WTC11 (cell line): ENCODE data around the gene SYPL1.

ENCODE experiments used
- ATF1 ChIP-seq: sonication (generic); formaldehyde crosslinking; IDR thresholded peaks from 2 replicates; pipeline ENCODE4 v1.8.1; 2023; ENCODE audit warnings: mild to moderate bottlenecking, moderate library complexity, missing genetic modification reagents
- CBFB ChIP-seq: sonication (generic); formaldehyde crosslinking; IDR thresholded peaks from 2 replicates; pipeline ENCODE4 v1.8.1; 2022; ENCODE audit warnings: mild to moderate bottlenecking, low read depth, missing genetic modification reagents
- CREM ChIP-seq: sonication (generic); formaldehyde crosslinking; IDR thresholded peaks from 2 replicates; pipeline ENCODE4 v1.8.1; 2022; ENCODE audit warnings: mild to moderate bottlenecking, missing genetic modification reagents, moderate library complexity
- ELF4 ChIP-seq: sonication (generic); formaldehyde crosslinking; IDR thresholded peaks from 2 replicates; pipeline ENCODE4 v1.8.1; 2022; ENCODE audit warnings: low read depth, mild to moderate bottlenecking, moderate library complexity, missing genetic modification reagents
- MXD4 ChIP-seq: fragments of 250-450 bp; sonication (Bioruptor Pico); IDR thresholded peaks from 2 replicates; pipeline ENCODE4 v1.8.0; 2021; ENCODE audit warnings: mild to moderate bottlenecking, moderate library complexity, borderline replicate concordance
- NR2C2 ChIP-seq: sonication (generic); formaldehyde crosslinking; IDR thresholded peaks from 2 replicates; pipeline ENCODE4 v1.8.0; 2022; ENCODE audit warnings: mild to moderate bottlenecking, missing genetic modification reagents
- SP1 ChIP-seq: sonication (generic); formaldehyde crosslinking; conservative IDR thresholded peaks from 2 replicates; pipeline ENCODE4 v1.8.1; 2022; ENCODE audit warnings: missing genetic modification reagents
- ZNF219 ChIP-seq: sonication (generic); formaldehyde crosslinking; IDR thresholded peaks from 2 replicates; pipeline ENCODE4 v1.8.0; 2023; ENCODE audit warnings: missing genetic modification reagents, mild to moderate bottlenecking, borderline replicate concordance
- TF ChIP-seq, protein P1 (sequence below): fragments of 200-600 bp; IDR thresholded peaks from 2 replicates; pipeline ENCODE4 v1.8.0; 2022; ENCODE audit warnings: antibody characterized with exemption
- TF ChIP-seq, protein P2 (sequence below): sonication (generic); formaldehyde crosslinking; IDR thresholded peaks from 2 replicates; pipeline ENCODE4 v1.8.1; 2022; ENCODE audit warnings: missing genetic modification reagents, borderline replicate concordance
- TF ChIP-seq, protein P3 (sequence below): sonication (generic); formaldehyde crosslinking; conservative IDR thresholded peaks from 2 replicates; pipeline ENCODE4 v1.8.1; 2022; ENCODE audit warnings: mild to moderate bottlenecking, missing genetic modification reagents
- TF ChIP-seq, protein P4 (sequence below): sonication (generic); formaldehyde crosslinking; IDR thresholded peaks from 2 replicates; pipeline ENCODE4 v1.8.1; 2022; ENCODE audit warnings: mild to moderate bottlenecking, moderate library complexity, missing genetic modification reagents
- TF ChIP-seq, protein P5 (sequence below): sonication (generic); formaldehyde crosslinking; IDR thresholded peaks from 2 replicates; pipeline ENCODE4 v1.8.0; 2022; ENCODE audit warnings: mild to moderate bottlenecking, missing genetic modification reagents
- TF ChIP-seq, protein P6 (sequence below): sonication (generic); formaldehyde crosslinking; IDR thresholded peaks from 2 replicates; pipeline ENCODE4 v1.8.1; 2023; ENCODE audit warnings: mild to moderate bottlenecking, missing genetic modification reagents, borderline replicate concordance

DNA sequence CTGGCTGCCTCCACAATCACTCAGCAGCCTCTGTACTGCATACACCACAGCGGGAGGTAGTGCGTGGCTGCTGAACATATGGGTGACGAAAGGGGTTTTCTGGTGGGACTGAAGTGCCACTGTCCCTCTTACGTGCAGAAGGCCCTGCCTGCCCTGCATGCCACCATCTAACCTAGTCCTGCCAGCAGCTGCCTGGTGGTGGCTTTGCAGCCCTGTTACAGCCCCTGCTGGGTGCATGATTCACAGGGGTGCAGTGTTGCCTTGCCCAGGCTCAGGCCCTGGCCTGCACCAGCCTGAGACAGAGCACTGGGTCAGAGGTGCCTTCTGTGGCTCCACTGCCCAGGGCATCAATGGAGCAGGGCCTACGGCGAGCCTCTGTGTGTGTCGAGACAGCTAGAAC lies 50.1 kb downstream of the SYPL1 start:
- TF ChIP-seq ATF1 (CRISPR knock-in tag) (no peak), ELF4 (CRISPR knock-in tag) (no peak), ZNF219 (CRISPR knock-in tag) (no peak), MXD4 (CRISPR knock-in tag) (no peak), NR2C2 (CRISPR knock-in tag) (no peak), CBFB (CRISPR knock-in tag) (no peak), CREM (CRISPR knock-in tag) (no peak), SP1 (CRISPR knock-in tag) (no peak)
- TF ChIP-seq, protein P1, sequence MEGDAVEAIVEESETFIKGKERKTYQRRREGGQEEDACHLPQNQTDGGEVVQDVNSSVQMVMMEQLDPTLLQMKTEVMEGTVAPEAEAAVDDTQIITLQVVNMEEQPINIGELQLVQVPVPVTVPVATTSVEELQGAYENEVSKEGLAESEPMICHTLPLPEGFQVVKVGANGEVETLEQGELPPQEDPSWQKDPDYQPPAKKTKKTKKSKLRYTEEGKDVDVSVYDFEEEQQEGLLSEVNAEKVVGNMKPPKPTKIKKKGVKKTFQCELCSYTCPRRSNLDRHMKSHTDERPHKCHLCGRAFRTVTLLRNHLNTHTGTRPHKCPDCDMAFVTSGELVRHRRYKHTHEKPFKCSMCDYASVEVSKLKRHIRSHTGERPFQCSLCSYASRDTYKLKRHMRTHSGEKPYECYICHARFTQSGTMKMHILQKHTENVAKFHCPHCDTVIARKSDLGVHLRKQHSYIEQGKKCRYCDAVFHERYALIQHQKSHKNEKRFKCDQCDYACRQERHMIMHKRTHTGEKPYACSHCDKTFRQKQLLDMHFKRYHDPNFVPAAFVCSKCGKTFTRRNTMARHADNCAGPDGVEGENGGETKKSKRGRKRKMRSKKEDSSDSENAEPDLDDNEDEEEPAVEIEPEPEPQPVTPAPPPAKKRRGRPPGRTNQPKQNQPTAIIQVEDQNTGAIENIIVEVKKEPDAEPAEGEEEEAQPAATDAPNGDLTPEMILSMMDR, result no peak
- TF ChIP-seq, protein P2, sequence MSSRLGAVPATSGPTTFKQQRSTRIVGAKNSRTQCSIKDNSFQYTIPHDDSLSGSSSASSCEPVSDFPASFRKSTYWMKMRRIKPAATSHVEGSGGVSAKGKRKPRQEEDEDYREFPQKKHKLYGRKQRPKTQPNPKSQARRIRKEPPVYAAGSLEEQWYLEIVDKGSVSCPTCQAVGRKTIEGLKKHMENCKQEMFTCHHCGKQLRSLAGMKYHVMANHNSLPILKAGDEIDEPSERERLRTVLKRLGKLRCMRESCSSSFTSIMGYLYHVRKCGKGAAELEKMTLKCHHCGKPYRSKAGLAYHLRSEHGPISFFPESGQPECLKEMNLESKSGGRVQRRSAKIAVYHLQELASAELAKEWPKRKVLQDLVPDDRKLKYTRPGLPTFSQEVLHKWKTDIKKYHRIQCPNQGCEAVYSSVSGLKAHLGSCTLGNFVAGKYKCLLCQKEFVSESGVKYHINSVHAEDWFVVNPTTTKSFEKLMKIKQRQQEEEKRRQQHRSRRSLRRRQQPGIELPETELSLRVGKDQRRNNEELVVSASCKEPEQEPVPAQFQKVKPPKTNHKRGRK, result no peak
- TF ChIP-seq, protein P3, sequence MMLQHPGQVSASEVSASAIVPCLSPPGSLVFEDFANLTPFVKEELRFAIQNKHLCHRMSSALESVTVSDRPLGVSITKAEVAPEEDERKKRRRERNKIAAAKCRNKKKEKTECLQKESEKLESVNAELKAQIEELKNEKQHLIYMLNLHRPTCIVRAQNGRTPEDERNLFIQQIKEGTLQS (CRISPR knock-in tag), result no peak
- TF ChIP-seq, protein P4, sequence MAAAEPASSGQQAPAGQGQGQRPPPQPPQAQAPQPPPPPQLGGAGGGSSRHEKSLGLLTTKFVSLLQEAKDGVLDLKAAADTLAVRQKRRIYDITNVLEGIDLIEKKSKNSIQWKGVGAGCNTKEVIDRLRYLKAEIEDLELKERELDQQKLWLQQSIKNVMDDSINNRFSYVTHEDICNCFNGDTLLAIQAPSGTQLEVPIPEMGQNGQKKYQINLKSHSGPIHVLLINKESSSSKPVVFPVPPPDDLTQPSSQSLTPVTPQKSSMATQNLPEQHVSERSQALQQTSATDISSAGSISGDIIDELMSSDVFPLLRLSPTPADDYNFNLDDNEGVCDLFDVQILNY (CRISPR knock-in tag), result no peak
- TF ChIP-seq, protein P5, sequence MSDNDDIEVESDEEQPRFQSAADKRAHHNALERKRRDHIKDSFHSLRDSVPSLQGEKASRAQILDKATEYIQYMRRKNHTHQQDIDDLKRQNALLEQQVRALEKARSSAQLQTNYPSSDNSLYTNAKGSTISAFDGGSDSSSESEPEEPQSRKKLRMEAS (CRISPR knock-in tag), result no peak
- TF ChIP-seq, protein P6, sequence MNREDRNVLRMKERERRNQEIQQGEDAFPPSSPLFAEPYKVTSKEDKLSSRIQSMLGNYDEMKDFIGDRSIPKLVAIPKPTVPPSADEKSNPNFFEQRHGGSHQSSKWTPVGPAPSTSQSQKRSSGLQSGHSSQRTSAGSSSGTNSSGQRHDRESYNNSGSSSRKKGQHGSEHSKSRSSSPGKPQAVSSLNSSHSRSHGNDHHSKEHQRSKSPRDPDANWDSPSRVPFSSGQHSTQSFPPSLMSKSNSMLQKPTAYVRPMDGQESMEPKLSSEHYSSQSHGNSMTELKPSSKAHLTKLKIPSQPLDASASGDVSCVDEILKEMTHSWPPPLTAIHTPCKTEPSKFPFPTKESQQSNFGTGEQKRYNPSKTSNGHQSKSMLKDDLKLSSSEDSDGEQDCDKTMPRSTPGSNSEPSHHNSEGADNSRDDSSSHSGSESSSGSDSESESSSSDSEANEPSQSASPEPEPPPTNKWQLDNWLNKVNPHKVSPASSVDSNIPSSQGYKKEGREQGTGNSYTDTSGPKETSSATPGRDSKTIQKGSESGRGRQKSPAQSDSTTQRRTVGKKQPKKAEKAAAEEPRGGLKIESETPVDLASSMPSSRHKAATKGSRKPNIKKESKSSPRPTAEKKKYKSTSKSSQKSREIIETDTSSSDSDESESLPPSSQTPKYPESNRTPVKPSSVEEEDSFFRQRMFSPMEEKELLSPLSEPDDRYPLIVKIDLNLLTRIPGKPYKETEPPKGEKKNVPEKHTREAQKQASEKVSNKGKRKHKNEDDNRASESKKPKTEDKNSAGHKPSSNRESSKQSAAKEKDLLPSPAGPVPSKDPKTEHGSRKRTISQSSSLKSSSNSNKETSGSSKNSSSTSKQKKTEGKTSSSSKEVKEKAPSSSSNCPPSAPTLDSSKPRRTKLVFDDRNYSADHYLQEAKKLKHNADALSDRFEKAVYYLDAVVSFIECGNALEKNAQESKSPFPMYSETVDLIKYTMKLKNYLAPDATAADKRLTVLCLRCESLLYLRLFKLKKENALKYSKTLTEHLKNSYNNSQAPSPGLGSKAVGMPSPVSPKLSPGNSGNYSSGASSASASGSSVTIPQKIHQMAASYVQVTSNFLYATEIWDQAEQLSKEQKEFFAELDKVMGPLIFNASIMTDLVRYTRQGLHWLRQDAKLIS (CRISPR knock-in tag), result no peak
